Activated naive CD4-positive, alpha-beta T cell treated with anti-CD3 and anti-CD28 coated beads, Interleukin-2, amount 10 ng/mL, durations not matched to agents 7 days and 5 days (primary cell): ENCODE results near the gene ADAMTSL2.

Experiments used
- CTCF ChIA-PET: fragments of 350-600 bp; sonication (Branson Sonifier 250); formaldehyde crosslinking; loops from one replicate; lab custom pipeline; 2021; ENCODE audit warnings: antibody characterized with exemption; lab: Charles Lee
- DNase-seq: peaks from one replicate; pipeline ENCODE4 v3.0.0-alpha.2; 2020
- H3K27ac Mint-ChIP-seq: one replicate; pipeline ENCODE4 v1.8.0; 2021; ENCODE audit warnings: mild to moderate bottlenecking, moderate library complexity, mixed read lengths
- H3K27me3 Mint-ChIP-seq: one replicate; pipeline ENCODE4 v1.8.0; 2021; ENCODE audit warnings: mild to moderate bottlenecking, mixed read lengths
- H3K36me3 Mint-ChIP-seq: one replicate; pipeline ENCODE4 v1.8.0; 2021; ENCODE audit warnings: mixed read lengths
- H3K4me1 Mint-ChIP-seq: one replicate; pipeline ENCODE4 v1.8.0; 2021; ENCODE audit warnings: mixed read lengths
- H3K4me3 Mint-ChIP-seq: one replicate; pipeline ENCODE4 v1.8.0; 2021; ENCODE audit warnings: mild to moderate bottlenecking, moderate library complexity, mixed read lengths
- H3K9me3 Mint-ChIP-seq: one replicate; pipeline ENCODE4 v1.8.0; 2021; ENCODE audit warnings: mixed read lengths

Gene ADAMTSL2

DNA sequence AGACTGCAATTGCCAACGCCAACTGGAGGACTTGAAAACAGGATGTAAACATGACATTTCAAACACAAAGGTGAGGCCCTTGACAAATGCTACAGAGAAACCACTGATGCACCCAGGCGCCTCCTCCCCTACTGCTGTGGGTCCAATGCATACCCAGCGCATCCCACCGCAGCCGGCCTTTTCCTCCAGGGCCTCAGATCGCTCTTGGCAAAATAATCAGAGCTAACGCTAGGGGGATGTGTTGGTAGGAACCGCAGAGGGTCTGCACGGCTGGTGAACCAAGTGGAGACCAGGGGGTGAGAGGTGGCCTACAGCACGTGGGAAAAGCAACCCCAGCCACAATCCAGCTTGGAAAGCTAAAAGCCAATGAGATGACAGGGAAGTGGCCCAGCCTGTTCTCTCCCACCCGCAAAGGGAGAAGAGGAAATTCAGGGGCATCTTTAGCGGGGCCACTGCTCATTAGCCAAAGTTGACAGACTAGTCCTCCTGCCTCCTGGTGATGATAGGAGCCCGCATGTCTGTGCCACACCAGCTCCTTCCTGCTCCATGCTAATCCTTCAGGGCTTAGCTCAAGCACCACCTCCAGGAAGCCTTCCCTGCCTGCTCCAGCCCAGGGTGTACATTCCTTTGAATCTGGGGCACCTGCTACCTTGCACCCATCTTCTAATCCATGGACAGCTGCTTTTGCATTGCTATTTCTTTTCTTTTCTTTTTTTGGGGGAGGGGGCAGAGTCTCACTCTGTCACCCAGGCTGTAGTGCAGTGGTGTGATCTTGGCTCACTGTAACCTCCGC lies 68.8 kb downstream of the ADAMTSL2 start:
- Mint-ChIP-seq H3K9me3 (no peaks in the 10 kb centered on the region), H3K36me3 (no peaks in the 10 kb centered on the region), H3K4me1 (no peaks in the 10 kb centered on the region), H3K27me3 (peaks cover 38% of the 10 kb centered on the region), H3K27ac (no peak overlapping the region), H3K4me3 (no peak overlapping the region)
- CTCF ChIA-PET = interaction anchor here (0.5 to 1.7 kb wide), 2 partner anchors 55 to 124 kb away, joined by 3 to 7 read pairs; no protein-coding TSS in a partner anchor
- no peak for DNase-seq

GRCh38 chr9:133604214-133604613 lies 69.7 kb downstream of the ADAMTSL2 start:
- H3K36me3 Mint-ChIP-seq = no peaks in the 10 kb centered on the region
- H3K27ac Mint-ChIP-seq = no peak overlapping the region
- no peaks in the 10 kb centered on the region for H3K4me1 Mint-ChIP-seq
- peak; percentile 44 for DNase-seq
- CTCF ChIA-PET = no interaction called here
- H3K4me3 Mint-ChIP-seq = no peak overlapping the region
- peaks cover 44% of the 10 kb centered on the region for H3K27me3 Mint-ChIP-seq
- no peaks in the 10 kb centered on the region for H3K9me3 Mint-ChIP-seq

DNA sequence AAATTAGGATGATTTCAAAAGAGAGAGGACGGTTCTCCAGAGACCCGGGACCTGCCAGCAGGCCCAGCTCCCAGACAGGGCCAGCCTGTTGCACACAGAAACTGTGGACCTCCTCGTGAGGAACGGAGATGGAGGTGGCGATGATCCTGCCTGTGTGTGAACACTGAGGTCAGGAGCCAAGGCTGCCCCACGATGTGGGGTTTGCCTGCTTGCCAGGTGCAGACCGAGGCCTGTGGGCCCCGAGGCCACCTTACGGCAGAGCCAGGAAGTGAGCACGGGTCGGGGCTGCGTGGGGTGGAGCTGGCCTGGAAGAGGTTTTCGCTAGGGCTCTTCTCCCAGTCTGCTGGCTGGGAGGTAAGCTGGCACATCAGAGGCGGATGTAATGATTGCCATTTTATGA lies 70.4 kb downstream of the ADAMTSL2 start:
- CTCF ChIA-PET = interaction anchor here (0.6 kb wide), 1 partner anchor 1527 kb away, joined by 3 read pairs; no protein-coding TSS in a partner anchor
- Mint-ChIP-seq H3K27ac (no peak overlapping the region), H3K36me3 (no peaks in the 10 kb centered on the region)

DNA sequence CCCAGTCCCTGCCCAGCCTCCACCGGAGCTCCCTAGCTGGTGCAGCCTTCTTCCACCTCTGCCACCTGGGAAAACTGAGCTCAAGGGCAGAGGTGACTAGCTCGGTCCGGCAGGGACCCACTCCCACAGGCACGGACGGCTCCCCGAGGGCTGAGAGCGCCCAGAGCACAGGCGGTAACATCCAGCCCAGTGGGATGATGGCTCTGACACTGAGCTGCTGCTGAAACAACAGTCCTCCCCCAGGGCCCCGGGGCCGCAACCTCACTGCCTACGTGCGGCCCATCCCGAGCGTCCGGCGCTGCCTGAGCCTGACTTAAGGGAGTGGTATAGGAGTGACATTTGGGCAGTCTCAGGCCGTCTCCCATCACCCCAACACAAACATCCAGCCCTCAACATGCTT lies 70.9 kb downstream of the ADAMTSL2 start:
- Mint-ChIP-seq H3K36me3 (no peaks in the 10 kb centered on the region), H3K9me3 (no peaks in the 10 kb centered on the region), H3K27ac (no peak overlapping the region), H3K4me1 (peaks cover 2% of the 10 kb centered on the region), H3K27me3 (peaks cover 56% of the 10 kb centered on the region), H3K4me3 (no peak overlapping the region)
- no peak for DNase-seq
- CTCF ChIA-PET = interaction anchor here (0.6 kb wide), 1 partner anchor 1527 kb away, joined by 3 read pairs; no protein-coding TSS in a partner anchor

More for the DNA sequence above, 70.4 kb downstream of the ADAMTSL2 start:
- Mint-ChIP-seq H3K27me3 (peaks cover 50% of the 10 kb centered on the region), H3K4me1 (peaks cover 2% of the 10 kb centered on the region), H3K9me3 (no peaks in the 10 kb centered on the region), H3K4me3 (no peak overlapping the region)
- no peak for DNase-seq

GRCh38 chr9:133605856-133606707 lies 71.6 kb downstream of the ADAMTSL2 start:
- Mint-ChIP-seq H3K36me3 (no peaks in the 10 kb centered on the region), H3K4me1 (peaks cover 2% of the 10 kb centered on the region), H3K9me3 (no peaks in the 10 kb centered on the region), H3K27ac (no peak overlapping the region), H3K4me3 (no peak overlapping the region), H3K27me3 (peaks cover 62% of the 10 kb centered on the region)
- CTCF ChIA-PET = no interaction called here
- DNase-seq = no peak

DNA sequence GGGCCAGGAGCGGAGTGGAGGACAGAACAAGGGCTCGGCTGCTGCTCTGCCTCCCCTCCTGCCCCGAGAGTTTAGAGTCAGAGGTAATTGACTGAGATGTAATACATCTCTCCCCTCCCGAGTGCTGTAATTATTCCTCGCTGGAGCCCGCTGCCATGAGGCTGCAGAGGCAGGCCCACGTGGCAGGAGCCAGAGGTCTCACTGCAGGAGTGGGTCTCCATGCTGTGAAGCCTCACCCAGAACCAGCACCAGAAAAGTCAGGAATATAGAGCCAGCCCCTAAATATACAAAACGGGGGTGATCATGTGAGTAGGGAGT lies 72.2 kb downstream of the ADAMTSL2 start:
- Mint-ChIP-seq H3K36me3 (no peaks in the 10 kb centered on the region), H3K27me3 (peaks cover 66% of the 10 kb centered on the region), H3K9me3 (no peaks in the 10 kb centered on the region), H3K27ac (no peak overlapping the region), H3K4me3 (no peak overlapping the region), H3K4me1 (peaks cover 2% of the 10 kb centered on the region)
- no peak for DNase-seq
- CTCF ChIA-PET = no interaction called here

DNA sequence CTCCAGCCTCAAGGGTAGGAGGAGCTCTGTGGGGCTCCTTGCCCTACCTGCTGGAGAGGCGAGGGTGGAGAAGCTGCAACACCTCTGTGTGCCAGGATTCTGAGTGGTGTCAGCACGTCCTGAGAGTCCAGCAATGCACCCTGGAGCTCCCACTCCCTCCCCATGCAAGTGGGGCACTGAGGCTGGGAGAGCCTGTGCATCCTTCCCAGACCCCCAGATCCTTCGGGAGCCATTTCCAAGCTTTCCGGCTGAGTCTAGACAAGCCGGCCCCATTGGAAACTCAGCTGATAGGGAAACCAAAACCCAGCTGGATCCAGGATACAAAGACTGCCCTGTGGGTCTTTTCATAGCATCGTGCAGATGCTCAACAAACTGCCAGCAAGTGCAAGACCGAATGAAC lies 72.9 kb downstream of the ADAMTSL2 start:
- CTCF ChIA-PET = interaction anchor here (0.6 kb wide), 1 partner anchor 17 kb away, joined by 3 read pairs; no protein-coding TSS in a partner anchor
- no peaks in the 10 kb centered on the region for H3K36me3 Mint-ChIP-seq
- DNase-seq = no peak
- peaks cover 2% of the 10 kb centered on the region for H3K4me1 Mint-ChIP-seq
- H3K27ac Mint-ChIP-seq = no peak overlapping the region
- no peaks in the 10 kb centered on the region for H3K9me3 Mint-ChIP-seq
- H3K4me3 Mint-ChIP-seq = no peak overlapping the region
- H3K27me3 Mint-ChIP-seq = peaks cover 71% of the 10 kb centered on the region

DNA sequence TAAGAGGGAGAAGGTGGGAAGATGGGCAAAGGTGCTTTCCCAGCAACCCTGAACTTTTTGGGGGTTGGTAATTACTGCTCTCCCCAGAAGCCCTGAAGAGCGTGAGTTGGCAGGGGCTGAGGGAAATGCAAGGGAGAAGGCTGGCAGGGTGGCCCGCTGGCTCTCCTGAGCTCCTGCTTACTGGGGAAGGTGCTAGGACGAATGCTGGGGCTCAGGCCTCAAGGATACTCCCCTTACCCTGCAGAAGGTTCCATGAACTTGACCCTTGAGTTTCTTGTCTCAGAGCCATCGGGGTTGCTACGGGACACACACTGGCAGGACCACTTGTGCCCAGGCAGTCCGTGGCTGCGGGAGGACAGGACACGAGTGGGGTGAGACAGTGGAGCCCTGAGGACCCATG lies 73.5 kb downstream of the ADAMTSL2 start:
- Mint-ChIP-seq H3K27me3 (peaks cover 77% of the 10 kb centered on the region), H3K27ac (no peak overlapping the region), H3K9me3 (no peaks in the 10 kb centered on the region), H3K36me3 (no peaks in the 10 kb centered on the region), H3K4me1 (peaks cover 2% of the 10 kb centered on the region), H3K4me3 (no peak overlapping the region)
- CTCF ChIA-PET = interaction anchor here (0.6 to 1.6 kb wide), 2 partner anchors 17 to 135 kb away, joined by 3 to 6 read pairs; no protein-coding TSS in a partner anchor
- DNase-seq = no peak

GRCh38 chr9:133608382-133608781 lies 73.9 kb downstream of the ADAMTSL2 start:
- Mint-ChIP-seq H3K27ac (no peak overlapping the region), H3K9me3 (no peaks in the 10 kb centered on the region), H3K36me3 (no peaks in the 10 kb centered on the region), H3K27me3 (peaks cover 78% of the 10 kb centered on the region), H3K4me3 (no peak overlapping the region), H3K4me1 (peaks cover 2% of the 10 kb centered on the region)
- CTCF ChIA-PET = interaction anchor here (1.6 kb wide), 1 partner anchor 134 kb away, joined by 6 read pairs; no protein-coding TSS in a partner anchor
- no peak for DNase-seq

DNA sequence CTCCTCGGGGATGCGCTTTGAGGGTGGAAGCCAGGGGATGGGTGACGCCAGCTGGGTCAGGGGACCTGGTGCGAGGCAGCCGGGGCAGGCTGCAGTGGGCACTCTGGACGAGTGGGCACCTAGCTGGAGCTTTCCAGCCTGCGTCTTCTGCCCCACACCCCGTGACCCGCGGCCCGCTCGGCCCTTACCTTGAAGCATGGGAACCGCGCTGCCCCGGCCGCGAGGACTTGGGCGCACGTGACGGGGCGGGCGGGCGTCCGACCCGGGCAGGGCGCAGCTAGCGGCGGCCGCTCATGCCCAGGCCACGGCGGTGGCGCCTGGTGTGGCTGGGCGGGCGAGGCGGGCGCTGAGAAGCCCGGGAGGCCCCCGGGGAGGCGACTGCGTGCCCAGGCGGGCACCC lies 74.4 kb downstream of the ADAMTSL2 start:
- Mint-ChIP-seq H3K27ac (no peak overlapping the region), H3K9me3 (no peaks in the 10 kb centered on the region), H3K36me3 (no peaks in the 10 kb centered on the region), H3K27me3 (peaks cover 82% of the 10 kb centered on the region), H3K4me3 (no peak overlapping the region), H3K4me1 (peaks cover 2% of the 10 kb centered on the region)
- CTCF ChIA-PET = interaction anchor here (1.6 kb wide), 1 partner anchor 134 kb away, joined by 6 read pairs; no protein-coding TSS in a partner anchor
- DNase-seq = no peak

DNA sequence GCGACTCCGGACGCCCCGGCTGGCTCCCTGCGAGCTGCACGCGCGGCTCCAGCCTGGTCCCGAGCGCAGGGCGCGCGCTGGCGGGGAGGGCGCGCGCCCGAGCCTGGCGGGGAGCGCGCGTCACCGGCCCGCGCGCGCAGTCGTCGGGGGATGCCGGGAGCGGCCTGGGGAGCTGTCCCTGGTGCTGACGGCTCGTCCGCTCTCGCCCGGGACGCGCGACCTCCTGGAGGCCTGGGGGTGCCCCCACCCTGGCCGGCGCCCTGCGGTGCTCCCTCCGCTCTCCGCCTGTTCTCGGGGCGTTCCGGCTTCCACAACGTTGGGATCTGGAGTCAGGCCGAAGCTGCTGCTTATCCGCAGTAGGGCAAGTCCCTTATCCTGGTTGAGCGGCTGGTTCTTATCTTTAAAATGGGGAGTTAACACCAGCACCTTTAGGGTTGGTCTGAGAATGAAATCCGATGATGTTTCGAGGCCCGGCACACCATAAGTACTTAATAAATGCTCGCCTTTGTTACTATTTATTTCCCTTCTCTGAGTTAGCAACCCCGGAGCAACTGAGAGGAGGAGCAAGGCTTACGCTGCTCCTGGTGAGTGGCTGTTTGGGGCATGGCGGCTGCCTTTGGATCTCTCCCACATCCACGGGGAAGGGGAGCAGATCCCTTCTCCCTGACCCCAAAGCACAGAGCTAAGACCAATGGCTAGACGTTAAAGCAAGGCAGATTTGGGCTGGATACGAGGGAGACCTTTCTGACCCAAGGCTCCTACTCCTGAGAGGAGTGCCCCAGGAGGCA lies 75.0 kb downstream of the ADAMTSL2 start, which contains the start of gene FAM163B:
Gene FAM163B, minus strand, starts transcription at position 79 of the 788 bp plus-strand sequence. CDS start 29,166 bp downstream, outside the sequence.
- Mint-ChIP-seq H3K4me3 (no peak within 1 kb of the TSS), H3K27ac (no peak within 1 kb of the TSS), H3K27me3 (peaks cover 84% of the 10 kb centered on the region), H3K36me3 (no peaks in the 10 kb centered on the region), H3K9me3 (no peaks in the 10 kb centered on the region), H3K4me1 (peaks cover 2% of the 10 kb centered on the region)
- DNase-seq = peak; percentile 62
- CTCF ChIA-PET = interaction anchor here (1.6 kb wide), 1 partner anchor 133 kb away, joined by 6 read pairs; no protein-coding TSS in a partner anchor

GRCh38 chr9:133610845-133611244 lies 76.3 kb downstream of the ADAMTSL2 start:
- no peaks in the 10 kb centered on the region for H3K36me3 Mint-ChIP-seq
- DNase-seq = no peak
- peaks cover 2% of the 10 kb centered on the region for H3K4me1 Mint-ChIP-seq
- peaks cover 90% of the 10 kb centered on the region for H3K27me3 Mint-ChIP-seq
- H3K9me3 Mint-ChIP-seq = no peaks in the 10 kb centered on the region
- CTCF ChIA-PET = no interaction called here
- no peak overlapping the region for H3K4me3 Mint-ChIP-seq
- H3K27ac Mint-ChIP-seq = no peak overlapping the region

DNA sequence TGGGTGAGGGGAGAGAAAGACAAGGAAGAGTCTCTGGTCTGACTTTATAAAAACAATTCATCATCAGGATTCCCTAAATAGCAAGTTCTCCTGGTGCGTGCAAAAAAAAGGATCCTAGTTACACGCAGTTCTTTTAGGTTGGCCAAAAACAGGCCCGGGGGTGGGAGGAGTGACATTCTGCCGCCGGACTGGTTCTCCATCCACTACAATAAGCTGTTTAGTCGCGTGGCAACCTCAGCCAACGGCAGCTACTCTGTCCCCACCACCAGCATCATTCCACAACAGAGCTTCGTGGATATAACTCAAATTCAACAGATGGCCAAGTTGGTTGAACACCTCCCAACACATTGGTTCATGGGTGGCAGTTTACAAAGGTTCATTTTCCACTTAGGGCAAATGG lies 77.5 kb downstream of the ADAMTSL2 start:
- Mint-ChIP-seq H3K36me3 (no peaks in the 10 kb centered on the region), H3K27me3 (peaks cover 90% of the 10 kb centered on the region), H3K4me1 (peaks cover 2% of the 10 kb centered on the region), H3K9me3 (no peaks in the 10 kb centered on the region), H3K4me3 (no peak overlapping the region), H3K27ac (no peak overlapping the region)
- CTCF ChIA-PET = no interaction called here
- DNase-seq = no peak
